HepG2 (cell line): ENCODE measurements around the gene HNRNPAB.

Source experiments
- CTCF ChIP-seq: sonication (generic); formaldehyde crosslinking; IDR thresholded peaks from 2 replicates; pipeline ENCODE4 v1.5.0; 2020; ENCODE audit warnings: mild to moderate bottlenecking, missing genetic modification reagents, moderate library complexity
- EHMT2 ChIP-seq: fragments of 200-600 bp; sonication (generic); IDR thresholded peaks from 2 replicates; pipeline ENCODE4 v1.7.0; 2017; ENCODE audit warnings: antibody characterized with exemption, low read depth, low read length, borderline replicate concordance
- HNRNPK ChIP-seq: fragments of 200-400 bp; formaldehyde crosslinking; IDR thresholded peaks from 2 replicates; pipeline ENCODE4 v1.6.1; 2018; ENCODE audit warnings: low read length, low read depth, moderate library complexity, mild to moderate bottlenecking; ENCODE audit not compliant: poor library complexity, severe bottlenecking
- NBN ChIP-seq: fragments of 450-650 bp; conservative IDR thresholded peaks from 2 replicates; pipeline ENCODE4 v1.6.1; 2017
- REST ChIP-seq, 2 experiments: IDR thresholded peaks; 2 replicates each; pipeline ENCODE4 v1.6.1; 2011 to 2012; ENCODE audit warnings: low read length in 2 of 2, borderline replicate concordance in 1 of 2, low read depth in 1 of 2, mild to moderate bottlenecking in 1 of 2, moderate library complexity in 1 of 2
- RXRA ChIP-seq: sonication (generic); formaldehyde crosslinking; IDR thresholded peaks from 2 replicates; pipeline ENCODE4 v1.5.1; 2020; ENCODE audit warnings: missing genetic modification reagents
- TBP ChIP-seq: sonication (generic); formaldehyde crosslinking; IDR thresholded peaks from 2 replicates; pipeline ENCODE4 v1.5.0; 2020; ENCODE audit warnings: missing genetic modification reagents
- TOPORS ChIP-seq: sonication (generic); formaldehyde crosslinking; IDR thresholded peaks from 2 replicates; pipeline ENCODE4 v1.8.0; 2023; ENCODE audit warnings: mild to moderate bottlenecking, missing genetic modification reagents
- ZFY ChIP-seq: sonication (generic); formaldehyde crosslinking; IDR thresholded peaks from 2 replicates; pipeline ENCODE4 v1.4.0; 2020; ENCODE audit warnings: missing genetic modification reagents
- ZNF382 ChIP-seq: sonication (generic); formaldehyde crosslinking; IDR thresholded peaks from 2 replicates; pipeline ENCODE4 v1.5.0; 2020; ENCODE audit warnings: missing genetic modification reagents, mild to moderate bottlenecking, borderline replicate concordance
- TF ChIP-seq, protein P1 (sequence below): sonication (generic); formaldehyde crosslinking; IDR thresholded peaks from 2 replicates; pipeline ENCODE4 v1.4.0; 2020; ENCODE audit warnings: missing genetic modification reagents, borderline replicate concordance
- TF ChIP-seq, protein P2 (sequence below): sonication (generic); formaldehyde crosslinking; IDR thresholded peaks from 2 replicates; pipeline ENCODE4; 2020; ENCODE audit warnings: missing genetic modification reagents, mild to moderate bottlenecking, borderline replicate concordance
- TF ChIP-seq, protein P3 (sequence below): sonication (generic); formaldehyde crosslinking; IDR thresholded peaks from 2 replicates; pipeline ENCODE4 v1.4.0; 2020; ENCODE audit warnings: missing genetic modification reagents
- TF ChIP-seq, protein P4 (sequence below): IDR thresholded peaks from 2 replicates; pipeline ENCODE4 v1.6.1; 2016; ENCODE audit warnings: mild to moderate bottlenecking, missing biosample characterization, missing genetic modification reagents

- TF ChIP-seq, protein P1, sequence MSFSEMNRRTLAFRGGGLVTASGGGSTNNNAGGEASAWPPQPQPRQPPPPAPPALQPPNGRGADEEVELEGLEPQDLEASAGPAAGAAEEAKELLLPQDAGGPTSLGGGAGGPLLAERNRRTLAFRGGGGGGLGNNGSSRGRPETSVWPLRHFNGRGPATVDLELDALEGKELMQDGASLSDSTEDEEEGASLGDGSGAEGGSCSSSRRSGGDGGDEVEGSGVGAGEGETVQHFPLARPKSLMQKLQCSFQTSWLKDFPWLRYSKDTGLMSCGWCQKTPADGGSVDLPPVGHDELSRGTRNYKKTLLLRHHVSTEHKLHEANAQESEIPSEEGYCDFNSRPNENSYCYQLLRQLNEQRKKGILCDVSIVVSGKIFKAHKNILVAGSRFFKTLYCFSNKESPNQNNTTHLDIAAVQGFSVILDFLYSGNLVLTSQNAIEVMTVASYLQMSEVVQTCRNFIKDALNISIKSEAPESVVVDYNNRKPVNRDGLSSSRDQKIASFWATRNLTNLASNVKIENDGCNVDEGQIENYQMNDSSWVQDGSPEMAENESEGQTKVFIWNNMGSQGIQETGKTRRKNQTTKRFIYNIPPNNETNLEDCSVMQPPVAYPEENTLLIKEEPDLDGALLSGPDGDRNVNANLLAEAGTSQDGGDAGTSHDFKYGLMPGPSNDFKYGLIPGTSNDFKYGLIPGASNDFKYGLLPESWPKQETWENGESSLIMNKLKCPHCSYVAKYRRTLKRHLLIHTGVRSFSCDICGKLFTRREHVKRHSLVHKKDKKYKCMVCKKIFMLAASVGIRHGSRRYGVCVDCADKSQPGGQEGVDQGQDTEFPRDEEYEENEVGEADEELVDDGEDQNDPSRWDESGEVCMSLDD (CRISPR knock-in tag): no peak
- TF ChIP-seq, protein P2, sequence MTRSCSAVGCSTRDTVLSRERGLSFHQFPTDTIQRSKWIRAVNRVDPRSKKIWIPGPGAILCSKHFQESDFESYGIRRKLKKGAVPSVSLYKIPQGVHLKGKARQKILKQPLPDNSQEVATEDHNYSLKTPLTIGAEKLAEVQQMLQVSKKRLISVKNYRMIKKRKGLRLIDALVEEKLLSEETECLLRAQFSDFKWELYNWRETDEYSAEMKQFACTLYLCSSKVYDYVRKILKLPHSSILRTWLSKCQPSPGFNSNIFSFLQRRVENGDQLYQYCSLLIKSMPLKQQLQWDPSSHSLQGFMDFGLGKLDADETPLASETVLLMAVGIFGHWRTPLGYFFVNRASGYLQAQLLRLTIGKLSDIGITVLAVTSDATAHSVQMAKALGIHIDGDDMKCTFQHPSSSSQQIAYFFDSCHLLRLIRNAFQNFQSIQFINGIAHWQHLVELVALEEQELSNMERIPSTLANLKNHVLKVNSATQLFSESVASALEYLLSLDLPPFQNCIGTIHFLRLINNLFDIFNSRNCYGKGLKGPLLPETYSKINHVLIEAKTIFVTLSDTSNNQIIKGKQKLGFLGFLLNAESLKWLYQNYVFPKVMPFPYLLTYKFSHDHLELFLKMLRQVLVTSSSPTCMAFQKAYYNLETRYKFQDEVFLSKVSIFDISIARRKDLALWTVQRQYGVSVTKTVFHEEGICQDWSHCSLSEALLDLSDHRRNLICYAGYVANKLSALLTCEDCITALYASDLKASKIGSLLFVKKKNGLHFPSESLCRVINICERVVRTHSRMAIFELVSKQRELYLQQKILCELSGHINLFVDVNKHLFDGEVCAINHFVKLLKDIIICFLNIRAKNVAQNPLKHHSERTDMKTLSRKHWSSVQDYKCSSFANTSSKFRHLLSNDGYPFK (CRISPR knock-in tag): no peak
- TF ChIP-seq ZNF382 (no peak), RXRA (CRISPR knock-in tag) (no peak), NBN (no peak), ZFY (no peak), HNRNPK (no peak), REST (IDR thresholded peaks at IDR 0.05; ENCODE audit: borderline replicate concordance in 1 of 2, low read depth in 1 of 2, low read length in 2 of 2) (no peak), CTCF (no peak), TOPORS (CRISPR knock-in tag) (no peak), EHMT2 (no peak), TBP (no peak)
- TF ChIP-seq, protein P3, sequence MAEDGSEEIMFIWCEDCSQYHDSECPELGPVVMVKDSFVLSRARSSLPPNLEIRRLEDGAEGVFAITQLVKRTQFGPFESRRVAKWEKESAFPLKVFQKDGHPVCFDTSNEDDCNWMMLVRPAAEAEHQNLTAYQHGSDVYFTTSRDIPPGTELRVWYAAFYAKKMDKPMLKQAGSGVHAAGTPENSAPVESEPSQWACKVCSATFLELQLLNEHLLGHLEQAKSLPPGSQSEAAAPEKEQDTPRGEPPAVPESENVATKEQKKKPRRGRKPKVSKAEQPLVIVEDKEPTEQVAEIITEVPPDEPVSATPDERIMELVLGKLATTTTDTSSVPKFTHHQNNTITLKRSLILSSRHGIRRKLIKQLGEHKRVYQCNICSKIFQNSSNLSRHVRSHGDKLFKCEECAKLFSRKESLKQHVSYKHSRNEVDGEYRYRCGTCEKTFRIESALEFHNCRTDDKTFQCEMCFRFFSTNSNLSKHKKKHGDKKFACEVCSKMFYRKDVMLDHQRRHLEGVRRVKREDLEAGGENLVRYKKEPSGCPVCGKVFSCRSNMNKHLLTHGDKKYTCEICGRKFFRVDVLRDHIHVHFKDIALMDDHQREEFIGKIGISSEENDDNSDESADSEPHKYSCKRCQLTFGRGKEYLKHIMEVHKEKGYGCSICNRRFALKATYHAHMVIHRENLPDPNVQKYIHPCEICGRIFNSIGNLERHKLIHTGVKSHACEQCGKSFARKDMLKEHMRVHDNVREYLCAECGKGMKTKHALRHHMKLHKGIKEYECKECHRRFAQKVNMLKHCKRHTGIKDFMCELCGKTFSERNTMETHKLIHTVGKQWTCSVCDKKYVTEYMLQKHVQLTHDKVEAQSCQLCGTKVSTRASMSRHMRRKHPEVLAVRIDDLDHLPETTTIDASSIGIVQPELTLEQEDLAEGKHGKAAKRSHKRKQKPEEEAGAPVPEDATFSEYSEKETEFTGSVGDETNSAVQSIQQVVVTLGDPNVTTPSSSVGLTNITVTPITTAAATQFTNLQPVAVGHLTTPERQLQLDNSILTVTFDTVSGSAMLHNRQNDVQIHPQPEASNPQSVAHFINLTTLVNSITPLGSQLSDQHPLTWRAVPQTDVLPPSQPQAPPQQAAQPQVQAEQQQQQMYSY (CRISPR knock-in tag): no peak
- TF ChIP-seq, protein P4, sequence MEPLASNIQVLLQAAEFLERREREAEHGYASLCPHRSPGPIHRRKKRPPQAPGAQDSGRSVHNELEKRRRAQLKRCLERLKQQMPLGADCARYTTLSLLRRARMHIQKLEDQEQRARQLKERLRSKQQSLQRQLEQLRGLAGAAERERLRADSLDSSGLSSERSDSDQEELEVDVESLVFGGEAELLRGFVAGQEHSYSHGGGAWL (CRISPR knock-in tag): no peak
Observed at GRCh38 chr5:178223828-178224335, 19.5 kb downstream of the HNRNPAB start.
